K562 (cell line): ENCODE results near the gene SERPINE2. TPM values are rescaled to one million over a fixed set of nuclear protein-coding genes. Genes with fewer than 3 reads are reported as not detected.

Experiments used
- BRD4 ChIP-seq: fragments of 200-600 bp; sonication (generic); IDR thresholded peaks from 2 replicates; pipeline ENCODE4 v1.6.1; 2017; ENCODE audit warnings: inconsistent platforms
- CBX8 ChIP-seq: fragments of 200-600 bp; sonication (generic); IDR thresholded peaks from 2 replicates; pipeline ENCODE4 v1.6.1; 2012; ENCODE audit warnings: borderline replicate concordance, mixed run types, low read depth, mild to moderate bottlenecking, moderate library complexity, mixed read lengths, low read length, control low read depth, inconsistent platforms; ENCODE audit not compliant: poor library complexity, severe bottlenecking; ENCODE audit errors: extremely low read depth
- ETS1 ChIP-seq: conservative IDR thresholded peaks from 2 replicates; pipeline ENCODE4 v1.6.1; 2011; ENCODE audit warnings: low read depth, mild to moderate bottlenecking, low read length; ENCODE audit not compliant: control insufficient read depth
- ETV5 ChIP-seq: sonication (generic); formaldehyde crosslinking; IDR thresholded peaks from 2 replicates; pipeline ENCODE4 v1.4.0; 2020; ENCODE audit warnings: low read depth, mild to moderate bottlenecking, missing genetic modification reagents
- NR2C1 ChIP-seq, 2 experiments: fragments of 450-650 bp; IDR thresholded peaks; 2 replicates each; pipeline ENCODE4 v1.6.1; 2017; ENCODE audit warnings: mild to moderate bottlenecking in 2 of 2, antibody characterized with exemption in 1 of 2, inconsistent platforms in 1 of 2, missing compliant biosample characterization in 1 of 2, missing genetic modification characterization in 1 of 2
- PHF8 ChIP-seq: fragments of 200-600 bp; sonication (generic); IDR thresholded peaks from 2 replicates; pipeline ENCODE4 v1.6.1; 2012; ENCODE audit warnings: mixed run types, mild to moderate bottlenecking, inconsistent platforms, low read length, moderate library complexity, borderline replicate concordance
- PURB ChIP-seq: sonication (generic); formaldehyde crosslinking; IDR thresholded peaks from 2 replicates; pipeline ENCODE4 v1.9.0; 2021; ENCODE audit warnings: low read depth, mild to moderate bottlenecking, missing genetic modification reagents
- SIRT6 ChIP-seq: IDR thresholded peaks from one replicate; pipeline ENCODE4 v1.6.1; 2012; ENCODE audit warnings: low read depth, mild to moderate bottlenecking, control low read depth, inconsistent platforms, low read length, moderate library complexity
- STAT5A ChIP-seq: IDR thresholded peaks from 2 replicates; pipeline ENCODE4 v1.6.1; 2012; ENCODE audit warnings: low read length, inconsistent platforms, borderline replicate concordance
- TCF7L2 ChIP-seq: fragments of 150-350 bp; IDR thresholded peaks from 2 replicates; pipeline ENCODE4 v1.6.1; 2016; ENCODE audit warnings: low read depth, mild to moderate bottlenecking, low read length, moderate library complexity
- ZFPM2 ChIP-seq: fragments of 250-450 bp; sonication (Bioruptor Pico); IDR thresholded peaks from 2 replicates; pipeline ENCODE4 v1.5.1; 2022; ENCODE audit warnings: mild to moderate bottlenecking
- ZNF232 ChIP-seq: sonication (generic); formaldehyde crosslinking; IDR thresholded peaks from 2 replicates; pipeline ENCODE4 v1.8.0; 2022; ENCODE audit warnings: mild to moderate bottlenecking, missing genetic modification reagents
- ZNF24 ChIP-seq: fragments of 450-650 bp; IDR thresholded peaks from 2 replicates; pipeline ENCODE4 v1.6.1; 2016
- ZNF398 ChIP-seq: fragments of 250-450 bp; sonication (Bioruptor Pico); IDR thresholded peaks from 2 replicates; pipeline ENCODE4 v1.8.0; 2021; ENCODE audit warnings: moderate library complexity, mild to moderate bottlenecking, inconsistent platforms
- ZNF512 ChIP-seq: IDR thresholded peaks from 2 replicates; pipeline ENCODE4 v1.6.1; 2016; ENCODE audit warnings: missing genetic modification characterization, missing compliant biosample characterization
- ZZZ3 ChIP-seq: fragments of 450-650 bp; IDR thresholded peaks from 2 replicates; pipeline ENCODE4 v1.6.1; 2016; ENCODE audit warnings: antibody characterized with exemption, mild to moderate bottlenecking, moderate library complexity
- polyA plus RNA-seq, 8 experiments: library from polyadenylated mRNA; depleted of rRNA in 4 of 8; stranded (reverse) in 5 of 8; unstranded in 3 of 8; fragments of >200 nt; fragmentation: Nextera tagmentation in 2 of 8; fragmentation: Illumina TruSeq in 1 of 8; extraction: Ambion mirVana in 2 of 8; extraction: Trizol in 1 of 8; gene quantifications; 2 replicates each; pipeline versions ENCODE4 v1.2.1 to v1.2.3, GENCODE V29; 2011 to 2014; ENCODE audit warnings: inconsistent platforms in 1 of 8, missing spikeins in 1 of 8
- total RNA-seq, 7 experiments: library from RNA; depleted of rRNA in 6 of 7; stranded (reverse); fragments of >200 nt in 6 of 7; fragmentation: Illumina TruSeq in 2 of 7; extraction: Trizol in 2 of 7; gene quantifications; 2 replicates each; pipeline versions ENCODE4 v1.2.1 to v1.2.3, GENCODE V29; 2011 to 2021; ENCODE audit warnings: low replicate concordance in 1 of 7
- TF ChIP-seq, protein P1 (sequence below): sonication (generic); formaldehyde crosslinking; IDR thresholded peaks from 2 replicates; pipeline ENCODE4 v1.8.0; 2022; ENCODE audit warnings: missing genetic modification reagents, mild to moderate bottlenecking, borderline replicate concordance
- TF ChIP-seq, protein P2 (sequence below): fragments of 250-450 bp; sonication (Bioruptor Pico); IDR thresholded peaks from 2 replicates; pipeline ENCODE4 v1.8.0; 2022; ENCODE audit warnings: moderate library complexity, mild to moderate bottlenecking, inconsistent platforms

The SERPINE2 gene
- total and polyA plus RNA-seq, 9 of the 15 experiments (the other 6 are each of a cell fraction or from before 2014, with no cell fraction given) = 0.03 to 0.16 (median 0.13) TPM; not detected in 6

DNA sequence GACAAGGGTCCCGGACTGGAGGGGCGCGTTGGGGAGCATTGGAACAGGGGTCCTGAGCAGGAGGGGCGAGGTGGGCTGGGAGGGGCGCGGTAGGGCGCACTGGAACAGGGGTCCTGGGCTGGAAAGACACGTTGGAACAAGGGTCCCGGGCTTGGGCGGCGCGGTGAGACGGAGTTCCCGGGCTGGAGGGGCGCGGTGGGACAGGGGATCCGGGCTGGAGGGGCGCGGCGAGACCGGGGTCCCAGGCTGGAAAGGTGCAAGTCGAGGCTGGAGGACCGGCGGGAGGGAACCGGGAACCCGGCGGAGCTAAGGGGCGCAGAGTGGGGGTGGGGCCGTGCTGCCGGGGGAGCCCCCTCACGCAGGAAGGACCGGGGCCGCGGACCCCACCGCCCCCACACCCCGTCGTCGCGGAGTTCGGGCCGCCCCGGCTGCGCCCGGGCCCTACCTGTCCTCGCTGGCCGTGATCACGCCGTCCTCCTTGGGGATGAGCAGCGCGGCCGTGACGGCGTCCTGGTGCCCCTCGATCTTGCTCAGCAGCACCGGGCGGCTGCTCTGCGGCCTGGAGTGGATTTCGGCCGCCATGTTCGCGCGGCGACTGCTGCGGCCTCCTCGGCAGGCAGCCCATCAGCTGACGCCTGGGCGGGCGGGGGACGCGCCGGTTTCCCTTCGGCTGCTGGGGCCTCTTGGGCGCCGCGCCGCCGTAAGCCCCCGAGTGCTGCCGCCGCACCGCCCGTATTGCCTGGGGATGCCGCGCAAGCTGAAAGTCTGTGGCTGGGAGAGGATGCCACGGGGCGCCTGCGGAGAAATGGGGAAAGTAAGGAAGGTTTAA lies 94.2 kb downstream of the SERPINE2 start, which contains the start of gene WDFY1 (continued):
- TF ChIP-seq SIRT6 (no peak), ZFPM2 (no peak), NR2C1 (IDR thresholded peaks at IDR 0.05) (no peak), NR2C1 (tag; IDR thresholded peaks at IDR 0.05) (no peak), ZZZ3 (no peak), STAT5A (peak; percentile 9; the same call in 1 of the 2 replicates), TCF7L2 (no peak), ZNF232 (CRISPR knock-in tag) (no peak), ZNF512 (tag) (no peak), ETS1 (peak; percentile 72; the same call in 1 of the 2 replicates), CBX8 (no peak), PURB (no peak), BRD4 (no peak; the same call in 1 of the 2 replicates), ETV5 (CRISPR knock-in tag) (no peak), ZNF398 (CRISPR knock-in tag) (no peak), ZNF24 (no peak), PHF8 (peak; percentile 84; the same call in 1 of the 2 replicates)
- TF ChIP-seq, protein P1, sequence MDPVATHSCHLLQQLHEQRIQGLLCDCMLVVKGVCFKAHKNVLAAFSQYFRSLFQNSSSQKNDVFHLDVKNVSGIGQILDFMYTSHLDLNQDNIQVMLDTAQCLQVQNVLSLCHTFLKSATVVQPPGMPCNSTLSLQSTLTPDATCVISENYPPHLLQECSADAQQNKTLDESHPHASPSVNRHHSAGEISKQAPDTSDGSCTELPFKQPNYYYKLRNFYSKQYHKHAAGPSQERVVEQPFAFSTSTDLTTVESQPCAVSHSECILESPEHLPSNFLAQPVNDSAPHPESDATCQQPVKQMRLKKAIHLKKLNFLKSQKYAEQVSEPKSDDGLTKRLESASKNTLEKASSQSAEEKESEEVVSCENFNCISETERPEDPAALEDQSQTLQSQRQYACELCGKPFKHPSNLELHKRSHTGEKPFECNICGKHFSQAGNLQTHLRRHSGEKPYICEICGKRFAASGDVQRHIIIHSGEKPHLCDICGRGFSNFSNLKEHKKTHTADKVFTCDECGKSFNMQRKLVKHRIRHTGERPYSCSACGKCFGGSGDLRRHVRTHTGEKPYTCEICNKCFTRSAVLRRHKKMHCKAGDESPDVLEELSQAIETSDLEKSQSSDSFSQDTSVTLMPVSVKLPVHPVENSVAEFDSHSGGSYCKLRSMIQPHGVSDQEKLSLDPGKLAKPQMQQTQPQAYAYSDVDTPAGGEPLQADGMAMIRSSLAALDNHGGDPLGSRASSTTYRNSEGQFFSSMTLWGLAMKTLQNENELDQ (CRISPR knock-in tag) = no peak
- TF ChIP-seq, protein P2, sequence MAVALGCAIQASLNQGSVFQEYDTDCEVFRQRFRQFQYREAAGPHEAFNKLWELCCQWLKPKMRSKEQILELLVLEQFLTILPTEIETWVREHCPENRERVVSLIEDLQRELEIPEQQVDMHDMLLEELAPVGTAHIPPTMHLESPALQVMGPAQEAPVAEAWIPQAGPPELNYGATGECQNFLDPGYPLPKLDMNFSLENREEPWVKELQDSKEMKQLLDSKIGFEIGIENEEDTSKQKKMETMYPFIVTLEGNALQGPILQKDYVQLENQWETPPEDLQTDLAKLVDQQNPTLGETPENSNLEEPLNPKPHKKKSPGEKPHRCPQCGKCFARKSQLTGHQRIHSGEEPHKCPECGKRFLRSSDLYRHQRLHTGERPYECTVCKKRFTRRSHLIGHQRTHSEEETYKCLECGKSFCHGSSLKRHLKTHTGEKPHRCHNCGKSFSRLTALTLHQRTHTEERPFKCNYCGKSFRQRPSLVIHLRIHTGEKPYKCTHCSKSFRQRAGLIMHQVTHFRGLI (CRISPR knock-in tag) = no peak
